PC-9 (cell line): ENCODE data around the gene HOOK2.

ENCODE experiments used
- CTCF ChIP-seq: fragments of 200-600 bp; sonication (generic); conservative IDR thresholded peaks from 2 replicates; pipeline ENCODE4 v1.6.1; 2017; ENCODE audit warnings: mixed run types, antibody characterized with exemption, mild to moderate bottlenecking, moderate library complexity
- EZH2 ChIP-seq: fragments of 200-600 bp; sonication (generic); IDR thresholded peaks from 2 replicates; pipeline ENCODE4 v1.8.0; 2017; ENCODE audit warnings: antibody characterized with exemption, low read depth

DNA sequence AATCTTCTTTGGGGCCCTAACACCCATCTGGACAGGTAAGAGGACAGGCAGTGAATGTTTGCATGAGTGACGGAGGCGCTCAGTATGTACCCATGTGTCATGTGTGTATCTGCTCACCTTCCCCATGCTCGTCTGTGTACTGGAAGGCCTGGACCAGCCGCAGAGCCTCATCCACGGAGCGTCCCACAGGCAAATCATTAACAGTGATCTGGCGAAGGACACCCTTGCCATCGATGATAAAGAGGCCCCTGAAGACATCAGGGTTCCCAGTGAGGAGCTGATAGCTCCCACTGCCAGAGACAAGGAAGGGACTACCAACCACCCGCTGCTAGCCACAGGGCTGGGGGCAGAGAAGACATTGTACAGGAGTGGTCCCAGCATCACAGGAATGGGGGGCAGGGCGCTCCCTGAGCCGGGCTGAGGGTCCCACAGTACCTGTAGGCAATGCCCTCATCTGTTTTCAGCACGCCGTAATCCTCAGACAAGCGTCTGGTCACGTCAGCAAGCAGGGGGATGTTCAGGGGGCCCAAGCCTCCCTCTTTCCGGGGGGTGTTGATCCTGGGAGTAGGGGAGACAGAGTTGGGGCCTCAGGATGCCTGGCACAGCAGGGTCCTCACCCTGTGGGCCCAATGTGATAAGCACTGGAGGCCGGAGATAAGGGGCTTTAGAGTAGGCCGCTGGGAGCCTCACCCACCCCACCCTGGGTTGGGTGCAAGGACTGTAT, 24.6 kb upstream of the HOOK2 start:
- TF ChIP-seq CTCF = no peak
- no peak for TF ChIP-seq EZH2
